SK-N-SH (cell line): ENCODE data around the gene FCHSD2. TPM values are rescaled to one million over a fixed set of nuclear protein-coding genes. Genes with fewer than 3 reads are reported as not detected.

Experiments used
- CTCF ChIA-PET: fragments of 300-600, 350-600 bp; formaldehyde crosslinking; extraction: SDS; loops from one replicate; lab custom pipeline; 2021; lab: Yijun Ruan, JAX
- POLR2A ChIA-PET: fragments of 350-600 bp; sonication (Branson Sonifier 250); formaldehyde crosslinking; extraction: SDS; loops from one replicate; lab custom pipeline; 2020; ENCODE audit warnings: antibody characterized with exemption, inconsistent platforms; lab: Yijun Ruan, JAX
- DNase-seq: peaks from one replicate; pipeline ENCODE4 v3.0.0; 2012
- H2AFZ ChIP-seq: fragments of 200-600 bp; sonication (generic); 2 replicates; pipeline ENCODE4 v1.8.1; 2016; ENCODE audit warnings: antibody characterized with exemption, mild to moderate bottlenecking, low read depth
- H3F3A ChIP-seq: fragments of 200-600 bp; sonication (generic); replicated peaks from 2 replicates; pipeline ENCODE3; 2016; ENCODE audit warnings: antibody characterized with exemption, mild to moderate bottlenecking; ENCODE audit not compliant: insufficient read depth
- H3K27ac ChIP-seq, 2 experiments: fragments of 200-500 bp in 1 of 2; fragments of 200-600 bp in 1 of 2; sonication (Bioruptor generic) in 1 of 2; sonication (generic), shearing (Covaris generic) in 1 of 2; 2 replicates each; pipeline versions ENCODE4 v1.5.1 to v1.6.1; 2014 to 2016; ENCODE audit warnings: low read depth in 2 of 2, inconsistent platforms in 1 of 2, low read length in 1 of 2, mild to moderate bottlenecking in 1 of 2, mixed read lengths in 1 of 2
- H3K27me3 ChIP-seq: fragments of 200-600 bp; sonication (generic), shearing (Covaris generic); 2 replicates; pipeline ENCODE4 v1.6.1; 2016; ENCODE audit warnings: mixed run types; ENCODE audit not compliant: insufficient read depth
- H3K36me3 ChIP-seq, 2 experiments: fragments of 200-500 bp in 1 of 2; fragments of 200-600 bp in 1 of 2; sonication (Bioruptor generic) in 1 of 2; sonication (generic) in 1 of 2; replicated peaks in 1 of 2; 2 replicates each; pipeline versions ENCODE3 to v1.5.1; 2014 to 2016; ENCODE audit warnings: low read length in 1 of 2, mild to moderate bottlenecking in 1 of 2; ENCODE audit not compliant: insufficient read depth in 2 of 2, control insufficient read depth in 1 of 2
- H3K4me1 ChIP-seq, 2 experiments: fragments of 200-500 bp in 1 of 2; fragments of 200-600 bp in 1 of 2; sonication (Bioruptor generic) in 1 of 2; sonication (generic), shearing (Covaris generic) in 1 of 2; 2 replicates each; pipeline versions ENCODE4 v1.5.1 to v1.6.1; 2014 to 2016; ENCODE audit warnings: low read depth in 1 of 2, low read length in 1 of 2, mixed run types in 1 of 2; ENCODE audit not compliant: insufficient read depth in 2 of 2, control insufficient read depth in 1 of 2
- H3K4me2 ChIP-seq: fragments of 200-600 bp; sonication (generic), shearing (Covaris generic); 2 replicates; pipeline ENCODE4 v1.6.1; 2017; ENCODE audit warnings: mixed run types
- H3K4me3 ChIP-seq, 2 experiments: fragments of 200-500 bp in 1 of 2; fragments of 200-600 bp in 1 of 2; sonication (Bioruptor generic) in 1 of 2; sonication (generic), shearing (Covaris generic) in 1 of 2; 2 replicates each; pipeline versions ENCODE4 v1.5.1 to v1.8.1; 2014 to 2016; ENCODE audit warnings: low read depth in 2 of 2, inconsistent platforms in 1 of 2, low read length in 1 of 2, mild to moderate bottlenecking in 1 of 2, mixed read lengths in 1 of 2, moderate library complexity in 1 of 2
- H3K79me2 ChIP-seq: fragments of 200-600 bp; sonication (generic); 2 replicates; pipeline ENCODE4 v1.8.1; 2017; ENCODE audit warnings: mild to moderate bottlenecking; ENCODE audit not compliant: insufficient read depth
- H3K9ac ChIP-seq: fragments of 200-600 bp; sonication (generic); 2 replicates; pipeline ENCODE4 v1.6.1; 2017; ENCODE audit warnings: mixed run types
- H3K9me2 ChIP-seq: fragments of 200-600 bp; sonication (generic); 2 replicates; pipeline ENCODE4 v1.6.1; 2017; ENCODE audit warnings: mixed run types
- H3K9me3 ChIP-seq: fragments of 200-600 bp; sonication (generic); 2 replicates; pipeline ENCODE4 v1.6.1; 2017; ENCODE audit warnings: mixed run types, mild to moderate bottlenecking, moderate library complexity
- H4K20me1 ChIP-seq: fragments of 200-600 bp; sonication (generic); 2 replicates; pipeline ENCODE4 v1.6.1; 2017; ENCODE audit warnings: mild to moderate bottlenecking, mixed run types; ENCODE audit not compliant: insufficient read depth
- ELF1 ChIP-seq: IDR thresholded peaks from 2 replicates; pipeline ENCODE4 v1.4.0; 2012
- FOSL2 ChIP-seq: IDR thresholded peaks from 2 replicates; pipeline ENCODE4 v1.4.0; 2012; ENCODE audit warnings: low read depth, mild to moderate bottlenecking, moderate library complexity, borderline replicate concordance
- FOXJ3 ChIP-seq: sonication (generic); formaldehyde crosslinking; IDR thresholded peaks from 2 replicates; pipeline ENCODE4 v1.5.1; 2020; ENCODE audit warnings: mild to moderate bottlenecking, missing genetic modification reagents
- GABPA ChIP-seq: IDR thresholded peaks from 2 replicates; pipeline ENCODE4 v1.4.0; 2012; ENCODE audit warnings: low read depth, mild to moderate bottlenecking
- GATA2 ChIP-seq: sonication (generic); formaldehyde crosslinking; IDR thresholded peaks from 2 replicates; pipeline ENCODE4 v1.5.0; 2020; ENCODE audit warnings: mild to moderate bottlenecking, missing genetic modification reagents
- MXI1 ChIP-seq: IDR thresholded peaks from 2 replicates; pipeline ENCODE4 v1.6.1; 2012; ENCODE audit warnings: mild to moderate bottlenecking, low read depth, low read length, improper control_type of control experiment
- NFIC ChIP-seq: IDR thresholded peaks from 2 replicates; pipeline ENCODE4 v1.4.0; 2012; ENCODE audit warnings: borderline replicate concordance
- RAD21 ChIP-seq: IDR thresholded peaks from 2 replicates; pipeline ENCODE4 v1.6.1; 2012; ENCODE audit warnings: mild to moderate bottlenecking, low read length
- SMC3 ChIP-seq: IDR thresholded peaks from 2 replicates; pipeline ENCODE4 v1.6.1; 2012; ENCODE audit warnings: low read depth, low read length, improper control_type of control experiment
- TCF12 ChIP-seq: IDR thresholded peaks from 2 replicates; pipeline ENCODE4 v1.4.0; 2012
- WGBS: methylation state at CpG from one replicate; pipeline ENCODE4 v1.1.6; 2017; ENCODE audit warnings: low lambda C conversion rate; 5-methylcytosine and 5-hydroxymethylcytosine counted together
- polyA plus RNA-seq, 3 experiments: library from polyadenylated mRNA; depleted of rRNA; stranded (reverse); fragments of >200 nt; gene quantifications; 2 replicates each; pipeline ENCODE4 v1.2.3, GENCODE V29; 2012
- TF ChIP-seq, protein P1 (sequence below): IDR thresholded peaks from 2 replicates; pipeline ENCODE4; 2012
- TF ChIP-seq, protein P2 (sequence below): fragments of 150-350 bp; IDR thresholded peaks from 2 replicates; pipeline ENCODE4 v1.6.1; 2017; ENCODE audit warnings: antibody characterized with exemption, low read length, low read depth, borderline replicate concordance
- TF ChIP-seq, protein P3 (sequence below): IDR thresholded peaks from 2 replicates; pipeline ENCODE4 v1.4.0; 2012; ENCODE audit warnings: low read depth

The FCHSD2 gene
- polyA plus RNA-seq, 1 of the 3 experiments (the other 2 are of a cell fraction), result 10.4 TPM

DNA sequence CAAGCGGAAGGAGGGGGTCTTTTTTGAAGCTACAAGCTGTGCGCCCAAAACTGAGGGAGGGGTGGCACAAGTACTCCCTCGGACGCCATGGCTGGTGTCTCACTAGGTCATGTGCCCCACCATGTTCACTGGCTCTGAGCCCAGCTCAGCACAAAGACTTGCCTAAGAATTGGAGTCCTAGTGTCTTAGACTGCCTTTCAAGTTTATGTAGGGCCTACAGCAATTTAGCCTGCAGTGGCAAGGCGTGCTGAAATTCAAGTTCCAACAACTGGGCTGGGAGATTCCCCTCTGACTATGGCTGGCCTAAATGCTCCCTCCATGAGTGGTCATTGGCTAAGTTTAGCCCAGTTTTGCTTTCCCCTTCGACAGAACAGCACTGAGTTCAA, 27.3 kb downstream of the FCHSD2 start:
- H3K27me3 ChIP-seq, result no peaks in the 10 kb centered on the region
- H3F3A ChIP-seq, result no peaks in the 10 kb centered on the region
- TF ChIP-seq FOSL2 (no peak), ELF1 (no peak)
- TF ChIP-seq, protein P1, sequence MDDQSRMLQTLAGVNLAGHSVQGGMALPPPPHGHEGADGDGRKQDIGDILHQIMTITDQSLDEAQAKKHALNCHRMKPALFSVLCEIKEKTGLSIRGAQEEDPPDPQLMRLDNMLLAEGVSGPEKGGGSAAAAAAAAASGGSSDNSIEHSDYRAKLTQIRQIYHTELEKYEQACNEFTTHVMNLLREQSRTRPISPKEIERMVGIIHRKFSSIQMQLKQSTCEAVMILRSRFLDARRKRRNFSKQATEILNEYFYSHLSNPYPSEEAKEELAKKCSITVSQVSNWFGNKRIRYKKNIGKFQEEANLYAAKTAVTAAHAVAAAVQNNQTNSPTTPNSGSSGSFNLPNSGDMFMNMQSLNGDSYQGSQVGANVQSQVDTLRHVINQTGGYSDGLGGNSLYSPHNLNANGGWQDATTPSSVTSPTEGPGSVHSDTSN, result no peak
- no peak overlapping the region for H3K9ac ChIP-seq
- H2AFZ ChIP-seq, result no peak overlapping the region
- H3K4me3 ChIP-seq, result no peak overlapping the region
- no peak for DNase-seq
- H3K4me2 ChIP-seq, result no peak overlapping the region
- CTCF ChIA-PET, result interaction anchor here (0.5 kb wide), 1 partner anchor 190 kb away, joined by 3 read pairs; no protein-coding TSS in a partner anchor
- peaks cover 0 to 21% of the 10 kb centered on the region in 2 experiments for H3K36me3 ChIP-seq
- no peaks in the 10 kb centered on the region for H3K9me3 ChIP-seq
- no peaks in the 10 kb centered on the region for H4K20me1 ChIP-seq
- POLR2A ChIA-PET, result no interaction called here
- no peaks in the 10 kb centered on the region; a peak in 1 of 4 replicates for H3K4me1 ChIP-seq
- peaks cover 15% of the 10 kb centered on the region for H3K79me2 ChIP-seq
- H3K27ac ChIP-seq, result no peak overlapping the region
- H3K9me2 ChIP-seq, result no peaks in the 10 kb centered on the region
- WGBS, result 79% methylated on average over 3 of the region's 6 CpGs

DNA sequence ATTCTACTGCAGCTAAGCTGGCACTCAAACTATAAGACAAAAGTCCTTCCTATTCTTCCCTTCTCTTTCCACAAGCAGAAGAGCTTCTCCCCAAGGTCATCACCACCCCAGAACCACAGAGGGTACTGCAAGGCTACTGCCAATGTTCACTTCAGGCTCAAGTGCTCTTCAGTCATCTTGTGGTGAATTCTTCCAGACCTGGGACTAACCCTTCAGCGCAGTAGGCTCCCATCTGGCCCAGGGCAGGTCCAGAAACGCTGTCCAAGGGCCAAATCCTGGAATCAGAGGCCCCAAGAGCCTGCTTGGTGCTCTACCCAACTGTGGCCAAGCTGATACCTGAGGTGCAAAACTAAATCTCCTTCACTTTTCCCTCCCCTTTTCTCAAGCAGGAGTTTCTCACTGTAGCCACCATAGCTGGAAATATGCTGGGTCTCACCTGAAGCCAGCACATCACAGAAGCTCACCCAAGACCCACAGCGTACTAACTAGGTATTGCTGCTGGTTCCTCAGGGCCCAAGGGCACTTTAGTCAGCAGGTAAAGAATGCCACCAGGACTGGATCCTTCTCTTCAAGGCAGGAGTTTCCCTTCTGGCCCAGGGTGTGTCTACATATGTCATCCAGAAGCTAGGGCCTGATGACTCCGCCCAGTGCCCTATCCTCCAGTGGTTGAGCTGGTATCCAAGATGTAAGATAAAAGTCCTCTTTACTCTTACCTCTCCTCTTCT, 27.8 kb downstream of the FCHSD2 start:
- H4K20me1 ChIP-seq, result no peaks in the 10 kb centered on the region
- H3K4me2 ChIP-seq, result no peak overlapping the region
- peaks cover 3% of the 10 kb centered on the region for H3F3A ChIP-seq
- no peaks in the 10 kb centered on the region for H3K27me3 ChIP-seq
- no peak overlapping the region for H3K9ac ChIP-seq
- no peaks in the 10 kb centered on the region; the same call in 1 of the 2 replicates for H3K9me3 ChIP-seq
- H2AFZ ChIP-seq, result no peak overlapping the region
- WGBS, result 100% methylated on average over 3 of the region's 4 CpGs
- H3K9me2 ChIP-seq, result no peaks in the 10 kb centered on the region
- peaks cover 10% of the 10 kb centered on the region for H3K79me2 ChIP-seq
- DNase-seq, result no peak
- CTCF ChIA-PET, result interaction anchor here (0.5 kb wide), 1 partner anchor 190 kb away, joined by 3 read pairs; no protein-coding TSS in a partner anchor
- POLR2A ChIA-PET, result no interaction called here
- peaks cover 0 to 21% of the 10 kb centered on the region in 2 experiments for H3K36me3 ChIP-seq
- no peaks in the 10 kb centered on the region; a peak in 1 of 4 replicates for H3K4me1 ChIP-seq
- no peak overlapping the region for H3K4me3 ChIP-seq
- TF ChIP-seq RAD21 (no peak), SMC3 (no peak), FOXJ3 (no peak), TCF12 (no peak), GABPA (no peak), GATA2 (CRISPR knock-in tag) (no peak), MXI1 (no peak), NFIC (no peak), FOSL2 (no peak)
- TF ChIP-seq, protein P1, result no peak
- TF ChIP-seq, protein P2, sequence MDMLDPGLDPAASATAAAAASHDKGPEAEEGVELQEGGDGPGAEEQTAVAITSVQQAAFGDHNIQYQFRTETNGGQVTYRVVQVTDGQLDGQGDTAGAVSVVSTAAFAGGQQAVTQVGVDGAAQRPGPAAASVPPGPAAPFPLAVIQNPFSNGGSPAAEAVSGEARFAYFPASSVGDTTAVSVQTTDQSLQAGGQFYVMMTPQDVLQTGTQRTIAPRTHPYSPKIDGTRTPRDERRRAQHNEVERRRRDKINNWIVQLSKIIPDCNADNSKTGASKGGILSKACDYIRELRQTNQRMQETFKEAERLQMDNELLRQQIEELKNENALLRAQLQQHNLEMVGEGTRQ, result no peak
- TF ChIP-seq, protein P3, sequence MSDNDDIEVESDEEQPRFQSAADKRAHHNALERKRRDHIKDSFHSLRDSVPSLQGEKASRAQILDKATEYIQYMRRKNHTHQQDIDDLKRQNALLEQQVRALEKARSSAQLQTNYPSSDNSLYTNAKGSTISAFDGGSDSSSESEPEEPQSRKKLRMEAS, result no peak
- no peak overlapping the region for H3K27ac ChIP-seq
